ENCODE measurements around the gene ASIC2.

ASIC2 gene

DNA sequence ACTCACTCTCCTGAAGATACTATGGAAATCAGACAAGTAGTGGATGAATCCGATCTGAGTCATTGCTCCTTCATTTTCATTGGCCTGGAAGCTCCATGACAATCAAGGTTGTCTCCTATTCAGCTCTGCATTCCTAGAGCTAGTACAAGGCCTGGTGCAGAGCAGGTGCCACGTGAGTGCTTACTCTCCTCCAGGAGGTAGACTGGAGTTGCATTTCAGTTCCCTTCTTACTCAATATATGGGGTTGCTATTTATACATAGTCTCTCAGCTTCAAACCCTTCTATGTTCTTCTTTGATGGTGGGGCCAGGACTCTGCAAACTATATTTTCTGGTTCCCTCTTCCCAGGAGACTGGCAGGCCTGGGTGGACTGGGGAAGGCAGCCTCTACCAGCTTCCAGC, 148.3 kb downstream of the ASIC2 start:
- no peak overlapping the region for H3K4me3 ChIP-seq (ENCODE audit: low read depth, low read length)
- TF ChIP-seq, protein P1, sequence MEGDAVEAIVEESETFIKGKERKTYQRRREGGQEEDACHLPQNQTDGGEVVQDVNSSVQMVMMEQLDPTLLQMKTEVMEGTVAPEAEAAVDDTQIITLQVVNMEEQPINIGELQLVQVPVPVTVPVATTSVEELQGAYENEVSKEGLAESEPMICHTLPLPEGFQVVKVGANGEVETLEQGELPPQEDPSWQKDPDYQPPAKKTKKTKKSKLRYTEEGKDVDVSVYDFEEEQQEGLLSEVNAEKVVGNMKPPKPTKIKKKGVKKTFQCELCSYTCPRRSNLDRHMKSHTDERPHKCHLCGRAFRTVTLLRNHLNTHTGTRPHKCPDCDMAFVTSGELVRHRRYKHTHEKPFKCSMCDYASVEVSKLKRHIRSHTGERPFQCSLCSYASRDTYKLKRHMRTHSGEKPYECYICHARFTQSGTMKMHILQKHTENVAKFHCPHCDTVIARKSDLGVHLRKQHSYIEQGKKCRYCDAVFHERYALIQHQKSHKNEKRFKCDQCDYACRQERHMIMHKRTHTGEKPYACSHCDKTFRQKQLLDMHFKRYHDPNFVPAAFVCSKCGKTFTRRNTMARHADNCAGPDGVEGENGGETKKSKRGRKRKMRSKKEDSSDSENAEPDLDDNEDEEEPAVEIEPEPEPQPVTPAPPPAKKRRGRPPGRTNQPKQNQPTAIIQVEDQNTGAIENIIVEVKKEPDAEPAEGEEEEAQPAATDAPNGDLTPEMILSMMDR (IDR thresholded peaks at IDR 0.05; ENCODE audit: low read depth, low read length): no peak

DNA sequence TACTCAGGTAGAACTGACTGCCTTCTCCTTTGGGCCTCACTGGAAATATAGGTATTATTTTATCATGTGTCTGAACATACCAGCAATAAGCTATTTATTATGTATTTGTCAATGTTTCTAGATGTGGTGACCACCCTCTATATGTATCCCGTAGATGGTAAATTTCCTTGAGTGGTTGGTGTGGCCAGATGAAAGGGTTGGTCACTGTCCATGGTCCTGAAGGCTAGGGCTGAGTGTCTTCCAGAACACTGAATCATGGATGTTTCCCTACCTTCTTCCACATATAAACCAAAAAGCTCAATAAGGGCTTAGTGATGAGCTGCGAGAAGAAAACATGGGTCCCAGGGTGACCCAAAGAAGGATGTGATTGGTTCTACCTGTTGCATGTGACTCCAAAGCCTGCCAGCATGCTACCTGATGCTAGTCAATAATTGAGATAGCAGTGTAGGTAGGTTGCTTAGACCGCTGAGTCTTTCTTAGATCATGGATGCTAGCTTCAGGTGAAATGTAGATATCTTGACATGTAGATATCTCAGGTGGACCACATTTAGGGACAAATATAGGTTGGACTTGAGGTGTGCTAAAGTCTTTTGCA, 150.3 kb downstream of the ASIC2 start:
- H3K4me3 ChIP-seq (ENCODE audit: low read depth, low read length): no peak overlapping the region
- TF ChIP-seq, protein P1 (IDR thresholded peaks at IDR 0.05; ENCODE audit: low read depth, low read length): no peak

DNA sequence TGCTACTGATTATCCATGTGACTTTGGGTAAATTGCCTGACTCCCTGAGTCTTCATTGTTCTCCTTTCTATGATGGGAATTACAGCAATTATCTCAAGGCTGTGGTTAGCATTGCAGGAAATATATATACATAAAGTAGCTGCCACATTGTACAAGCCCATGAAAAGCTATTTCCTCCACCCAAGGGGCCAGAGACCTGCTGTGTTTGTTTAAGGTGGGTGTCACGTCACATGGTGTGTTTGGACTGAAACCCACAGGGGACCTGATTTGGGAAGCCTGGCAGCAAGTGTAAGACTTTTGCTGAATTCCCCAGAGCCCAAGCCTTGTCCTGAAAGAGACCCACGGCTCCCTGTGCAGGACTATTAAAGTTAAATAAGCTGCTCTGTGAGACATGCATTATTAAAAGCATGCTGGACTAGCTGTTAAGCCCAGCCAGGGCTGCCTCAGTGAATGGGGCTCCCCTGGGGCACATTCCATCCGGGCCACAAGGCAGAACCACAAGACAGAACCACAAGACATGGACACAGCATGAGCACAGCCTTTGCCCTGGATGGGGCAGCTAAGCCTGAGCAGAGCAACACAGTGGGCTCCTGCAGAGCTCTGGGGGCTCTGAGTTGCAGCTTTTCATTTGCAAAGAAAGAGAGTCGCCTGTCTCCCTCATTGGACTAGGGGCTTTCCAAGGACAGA, 152.5 kb downstream of the ASIC2 start:
- H3K4me3 ChIP-seq (ENCODE audit: low read depth, low read length): no peak overlapping the region
- TF ChIP-seq, protein P1 (IDR thresholded peaks at IDR 0.05; ENCODE audit: low read depth, low read length): no peak

DNA sequence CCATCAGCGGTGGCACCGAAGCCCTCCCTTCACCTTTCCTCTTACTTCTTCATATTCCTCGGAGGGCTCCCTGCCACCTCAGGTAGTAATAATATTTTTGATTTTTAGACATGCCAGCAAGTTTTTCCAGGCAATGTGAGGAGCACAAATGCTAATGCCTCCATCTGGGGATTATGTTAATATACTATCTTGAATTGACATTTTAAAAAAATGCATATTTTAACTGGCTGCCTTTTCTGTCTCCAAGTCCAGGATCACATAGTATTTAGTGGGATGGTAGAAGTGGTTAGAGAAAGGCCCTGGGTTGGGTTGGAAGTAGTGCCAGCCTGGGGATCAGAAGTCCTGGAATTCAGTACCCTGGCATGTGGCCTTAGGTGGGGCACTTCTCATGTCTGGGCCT, 154.5 kb downstream of the ASIC2 start:
- no peak overlapping the region for H3K4me3 ChIP-seq (ENCODE audit: low read depth, low read length)
- TF ChIP-seq, protein P1 (IDR thresholded peaks at IDR 0.05; ENCODE audit: low read depth, low read length): no peak

DNA sequence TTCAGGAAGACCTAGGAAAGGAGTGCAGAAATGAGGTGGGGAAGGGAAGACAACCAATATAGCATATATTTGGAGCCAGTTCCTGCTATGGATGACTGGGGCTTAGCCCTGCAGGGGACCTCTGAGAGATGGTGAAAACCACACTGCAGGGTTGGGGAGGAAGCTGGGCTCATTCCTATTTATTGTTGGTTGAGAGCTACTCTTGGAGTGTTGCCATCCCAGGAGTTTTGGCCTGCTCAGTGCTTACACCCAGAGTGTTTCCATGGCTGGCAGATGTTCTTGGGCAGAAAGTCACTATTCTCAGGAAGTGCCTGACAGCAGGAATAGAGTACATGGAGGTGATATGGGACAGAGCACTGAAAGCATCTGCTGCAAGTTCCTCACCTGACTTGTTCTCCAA, 155.7 kb downstream of the ASIC2 start:
- TF ChIP-seq, protein P1 (IDR thresholded peaks at IDR 0.05; ENCODE audit: low read depth, low read length): no peak
- H3K4me3 ChIP-seq (ENCODE audit: low read depth, low read length): no peak overlapping the region

DNA sequence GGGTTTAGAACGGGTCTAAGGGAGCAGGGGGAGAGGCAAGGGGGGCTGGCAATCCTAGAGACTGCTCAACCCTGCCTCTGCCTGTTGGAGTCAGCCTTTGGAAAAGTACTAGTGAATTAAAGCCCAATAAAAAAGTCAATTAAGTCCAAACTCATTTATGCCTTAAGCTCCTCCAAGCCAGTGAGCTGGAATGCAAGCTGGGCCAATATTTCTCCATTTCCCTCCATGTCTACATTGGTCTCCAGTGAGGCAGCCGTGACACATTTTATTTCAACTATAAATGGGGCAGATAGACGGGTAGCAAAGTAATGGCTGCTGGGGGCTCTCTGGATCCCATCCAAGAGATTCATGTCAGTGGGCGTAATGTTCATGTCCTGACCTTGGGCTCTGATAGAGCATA, 157.4 kb downstream of the ASIC2 start:
- H3K4me3 ChIP-seq (ENCODE audit: low read depth, low read length): no peak overlapping the region
- TF ChIP-seq, protein P1 (IDR thresholded peaks at IDR 0.05; ENCODE audit: low read depth, low read length): no peak

DNA sequence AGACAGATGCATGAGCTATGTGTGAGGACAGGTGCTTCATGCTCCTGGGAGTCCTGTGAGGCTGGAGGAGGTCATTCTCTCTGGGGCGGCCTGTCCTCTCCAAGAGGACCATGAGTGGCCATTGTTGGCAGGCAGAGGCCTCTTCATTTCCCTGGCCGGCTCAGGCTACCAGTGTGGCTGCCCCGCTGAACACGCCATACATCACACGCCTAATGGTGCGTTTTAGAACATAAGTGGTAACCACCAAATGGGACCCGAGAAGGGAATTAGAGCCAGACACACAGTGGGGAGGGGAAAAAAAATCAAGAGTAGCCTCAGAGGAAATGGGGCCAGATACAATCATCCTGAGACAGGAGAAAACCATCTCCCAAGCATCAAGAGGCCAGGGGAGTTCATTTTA, 161.5 kb downstream of the ASIC2 start:
- no peak overlapping the region for H3K4me3 ChIP-seq (ENCODE audit: low read depth, low read length)
- TF ChIP-seq, protein P1 (IDR thresholded peaks at IDR 0.05; ENCODE audit: low read depth, low read length): no peak
